HEK293 (cell line): Measurements from ENCODE around the gene WWTR1.

Experiments used
- CTCF ChIA-PET: fragments of 350-600 bp; formaldehyde crosslinking; extraction: SDS; loops from one replicate; lab custom pipeline; 2021; ENCODE audit warnings: antibody characterized with exemption; lab: Yijun Ruan, JAX
- POLR2A ChIA-PET: fragments of 300-600 bp; formaldehyde crosslinking; extraction: SDS; loops from one replicate; lab custom pipeline; 2020; ENCODE audit warnings: antibody characterized with exemption, inconsistent platforms; lab: Yijun Ruan, JAX
- H3K27ac ChIP-seq: fragments of 200-500 bp; sonication (Bioruptor generic); 2 replicates; pipeline ENCODE4 v1.5.1; 2014; ENCODE audit warnings: low read depth, low read length, control low read depth, inconsistent platforms; ENCODE audit errors: extremely low read depth
- H3K36me3 ChIP-seq, 2 experiments: fragments of 200-500 bp in 1 of 2; sonication (Bioruptor generic) in 1 of 2; 1 replicate in 1 of 2; 2 replicates in 1 of 2; pipeline ENCODE4 v1.5.1; 2014 to 2017; ENCODE audit warnings: inconsistent platforms in 2 of 2, low read length in 2 of 2; ENCODE audit not compliant: control insufficient read depth in 2 of 2, insufficient read depth in 1 of 2
- H3K4me1 ChIP-seq: fragments of 200-500 bp; sonication (Bioruptor generic); 2 replicates; pipeline ENCODE4 v1.5.1; 2014; ENCODE audit warnings: mild to moderate bottlenecking, low read length, inconsistent platforms; ENCODE audit not compliant: control insufficient read depth, insufficient read depth
- H3K4me3 ChIP-seq: 2 replicates; pipeline ENCODE4 v1.5.1; 2011; ENCODE audit warnings: low read depth, mild to moderate bottlenecking, control low read depth, low read length, moderate library complexity
- H3K9me3 ChIP-seq: fragments of 200-500 bp; sonication (Bioruptor generic); 2 replicates; pipeline ENCODE4 v1.5.1; 2014; ENCODE audit warnings: low read depth, low read length, inconsistent platforms; ENCODE audit not compliant: control insufficient read depth, insufficient read depth
- HOXA7 ChIP-seq: sonication (generic); formaldehyde crosslinking; IDR thresholded peaks from 2 replicates; pipeline ENCODE4 v1.8.1; 2022; ENCODE audit warnings: missing genetic modification reagents, borderline replicate concordance
- HOXD13 ChIP-seq: sonication (generic); formaldehyde crosslinking; IDR thresholded peaks from 2 replicates; pipeline ENCODE4 v1.8.0; 2022; ENCODE audit warnings: missing genetic modification reagents, borderline replicate concordance
- KLF10 ChIP-seq: fragments of 450-650 bp; IDR thresholded peaks from 2 replicates; pipeline ENCODE4 v1.5.1; 2018; ENCODE audit warnings: missing biosample characterization, mild to moderate bottlenecking, missing genetic modification characterization
- KLF9 ChIP-seq: fragments of 450-650 bp; formaldehyde crosslinking; IDR thresholded peaks from 2 replicates; pipeline ENCODE4 v1.5.1; 2016; ENCODE audit warnings: missing biosample characterization, missing genetic modification characterization, low read depth
- PRDM4 ChIP-seq: fragments of 450-650 bp; formaldehyde crosslinking; IDR thresholded peaks from 2 replicates; pipeline ENCODE4 v1.5.1; 2017; ENCODE audit warnings: missing biosample characterization, missing genetic modification characterization
- SCRT1 ChIP-seq: fragments of 450-650 bp; formaldehyde crosslinking; IDR thresholded peaks from 2 replicates; pipeline ENCODE4 v1.5.1; 2016; ENCODE audit warnings: missing biosample characterization, missing genetic modification characterization, borderline replicate concordance
- TCF7L2 ChIP-seq: IDR thresholded peaks from 2 replicates; pipeline ENCODE4 v1.6.1; 2011; ENCODE audit warnings: low read depth, mild to moderate bottlenecking, inconsistent platforms, low read length, moderate library complexity, borderline replicate concordance
- TSHZ1 ChIP-seq: fragments of 450-650 bp; formaldehyde crosslinking; IDR thresholded peaks from 2 replicates; pipeline ENCODE4 v1.5.1; 2016; ENCODE audit warnings: missing biosample characterization, missing genetic modification characterization, borderline replicate concordance
- ZIC2 ChIP-seq: fragments of 450-650 bp; formaldehyde crosslinking; IDR thresholded peaks from 2 replicates; pipeline ENCODE4 v1.5.1; 2016; ENCODE audit warnings: missing biosample characterization, missing genetic modification characterization
- ZNF121 ChIP-seq: fragments of 450-650 bp; formaldehyde crosslinking; IDR thresholded peaks from 2 replicates; pipeline ENCODE4 v1.5.1; 2016; ENCODE audit warnings: missing biosample characterization, missing genetic modification characterization
- ZNF138 ChIP-seq: fragments of 450-650 bp; formaldehyde crosslinking; IDR thresholded peaks from 2 replicates; pipeline ENCODE4 v1.5.1; 2016; ENCODE audit warnings: missing biosample characterization, missing genetic modification characterization, borderline replicate concordance
- ZNF155 ChIP-seq: fragments of 450-650 bp; formaldehyde crosslinking; IDR thresholded peaks from 2 replicates; pipeline ENCODE4 v1.5.1; 2016; ENCODE audit warnings: missing biosample characterization, missing genetic modification characterization
- ZNF174 ChIP-seq: fragments of 450-650 bp; formaldehyde crosslinking; IDR thresholded peaks from 2 replicates; pipeline ENCODE4 v1.5.0; 2017; ENCODE audit warnings: missing biosample characterization, mild to moderate bottlenecking, missing genetic modification characterization
- ZNF175 ChIP-seq: fragments of 450-650 bp; formaldehyde crosslinking; IDR thresholded peaks from 2 replicates; pipeline ENCODE4 v1.5.1; 2016; ENCODE audit warnings: missing biosample characterization, missing genetic modification characterization
- ZNF184 ChIP-seq: fragments of 450-650 bp; IDR thresholded peaks from 2 replicates; pipeline ENCODE4 v1.5.1; 2018; ENCODE audit warnings: missing biosample characterization, mild to moderate bottlenecking, missing genetic modification characterization
- ZNF214 ChIP-seq: fragments of 450-650 bp; formaldehyde crosslinking; IDR thresholded peaks from 2 replicates; pipeline ENCODE4 v1.5.1; 2017; ENCODE audit warnings: missing biosample characterization, mild to moderate bottlenecking, missing genetic modification characterization, borderline replicate concordance
- ZNF23 ChIP-seq: fragments of 450-650 bp; formaldehyde crosslinking; IDR thresholded peaks from 2 replicates; pipeline ENCODE4 v1.5.1; 2016; ENCODE audit warnings: missing biosample characterization, missing genetic modification characterization, borderline replicate concordance
- ZNF239 ChIP-seq: fragments of 450-650 bp; formaldehyde crosslinking; IDR thresholded peaks from 2 replicates; pipeline ENCODE4 v1.5.1; 2016; ENCODE audit warnings: missing biosample characterization, missing genetic modification characterization
- ZNF24 ChIP-seq: fragments of 450-650 bp; formaldehyde crosslinking; IDR thresholded peaks from 2 replicates; pipeline ENCODE4 v1.5.1; 2016; ENCODE audit warnings: missing biosample characterization, missing genetic modification characterization
- ZNF248 ChIP-seq: fragments of 450-650 bp; formaldehyde crosslinking; IDR thresholded peaks from 2 replicates; pipeline ENCODE4 v1.5.1; 2017; ENCODE audit warnings: missing biosample characterization, missing genetic modification characterization
- ZNF335 ChIP-seq: fragments of 450-650 bp; formaldehyde crosslinking; conservative IDR thresholded peaks from 2 replicates; pipeline ENCODE4 v1.5.1; 2016; ENCODE audit warnings: missing biosample characterization, missing genetic modification characterization
- ZNF366 ChIP-seq: fragments of 450-650 bp; formaldehyde crosslinking; conservative IDR thresholded peaks from 2 replicates; pipeline ENCODE4 v1.5.1; 2016; ENCODE audit warnings: missing biosample characterization, missing genetic modification characterization
- ZNF426 ChIP-seq: fragments of 450-650 bp; formaldehyde crosslinking; IDR thresholded peaks from 2 replicates; pipeline ENCODE4 v1.5.1; 2017; ENCODE audit warnings: missing biosample characterization, missing genetic modification characterization, mild to moderate bottlenecking, inconsistent platforms, moderate library complexity
- ZNF433 ChIP-seq: fragments of 450-650 bp; formaldehyde crosslinking; IDR thresholded peaks from 2 replicates; pipeline ENCODE4 v1.5.1; 2016; ENCODE audit warnings: missing biosample characterization, missing genetic modification characterization, low read depth
- ZNF530 ChIP-seq: fragments of 450-650 bp; formaldehyde crosslinking; IDR thresholded peaks from 2 replicates; pipeline ENCODE4 v1.5.1; 2016; ENCODE audit warnings: low read depth, missing biosample characterization, missing genetic modification characterization
- ZNF571 ChIP-seq: fragments of 450-650 bp; formaldehyde crosslinking; IDR thresholded peaks from 2 replicates; pipeline ENCODE4 v1.5.0; 2017; ENCODE audit warnings: missing biosample characterization, missing genetic modification characterization
- ZNF580 ChIP-seq: fragments of 450-650 bp; formaldehyde crosslinking; IDR thresholded peaks from 2 replicates; pipeline ENCODE4 v1.5.1; 2016; ENCODE audit warnings: missing biosample characterization, missing genetic modification characterization
- ZNF600 ChIP-seq: fragments of 450-650 bp; formaldehyde crosslinking; IDR thresholded peaks from 2 replicates; pipeline ENCODE4 v1.5.1; 2016; ENCODE audit warnings: missing biosample characterization, missing genetic modification characterization
- ZNF623 ChIP-seq: fragments of 450-650 bp; formaldehyde crosslinking; IDR thresholded peaks from 2 replicates; pipeline ENCODE4 v1.5.1; 2016; ENCODE audit warnings: missing biosample characterization, missing genetic modification characterization
- ZNF777 ChIP-seq: fragments of 450-650 bp; formaldehyde crosslinking; IDR thresholded peaks from 2 replicates; pipeline ENCODE4 v1.5.1; 2017; ENCODE audit warnings: missing biosample characterization, missing genetic modification characterization, borderline replicate concordance

The WWTR1 gene

GRCh38 chr3:149593418-149594160 lies 64.2 kb downstream of the WWTR1 start:
- ChIA-PET POLR2A (no interaction called here), CTCF (interaction anchor here (0.7 kb wide), 1 partner anchor 12 kb away, joined by 5 read pairs; no protein-coding TSS in a partner anchor)
- no peak for TF ChIP-seq ZNF777 (tag by site-specific recombination)
- no peak for TF ChIP-seq KLF10 (tag by site-specific recombination)
- no peak for TF ChIP-seq TCF7L2
- TF ChIP-seq ZNF174 (tag by site-specific recombination): no peak
- TF ChIP-seq SCRT1 (tag by site-specific recombination): no peak
- TF ChIP-seq ZNF580 (tag by site-specific recombination): no peak
- TF ChIP-seq ZNF426 (tag by site-specific recombination): no peak
- TF ChIP-seq ZNF600: no peak
- TF ChIP-seq ZNF571 (tag by site-specific recombination): no peak
- no peak for TF ChIP-seq ZNF121 (tag by site-specific recombination)
- TF ChIP-seq ZNF155 (tag by site-specific recombination): no peak
- no peak for TF ChIP-seq TSHZ1 (tag by site-specific recombination)
- no peak for TF ChIP-seq ZNF530 (tag by site-specific recombination)
- no peak for TF ChIP-seq ZNF23 (tag by site-specific recombination)
- TF ChIP-seq ZNF214 (tag by site-specific recombination): no peak
- no peak for TF ChIP-seq ZNF623
- TF ChIP-seq ZNF239: no peak
- TF ChIP-seq PRDM4 (tag by site-specific recombination): no peak
- no peaks in the 10 kb centered on the region for H3K9me3 ChIP-seq
- H3K4me3 ChIP-seq: no peak overlapping the region
- H3K4me1 ChIP-seq: no peaks in the 10 kb centered on the region
- H3K27ac ChIP-seq: no peak overlapping the region
- H3K36me3 ChIP-seq: no peaks in the 10 kb centered on the region; a peak in 1 of 3 replicates

GRCh38 chr3:149592758-149593240 lies 65.0 kb downstream of the WWTR1 start:
- H3K4me1 ChIP-seq: no peaks in the 10 kb centered on the region
- POLR2A ChIA-PET: no interaction called here
- H3K9me3 ChIP-seq: no peaks in the 10 kb centered on the region
- no peak overlapping the region for H3K4me3 ChIP-seq
- H3K36me3 ChIP-seq: no peaks in the 10 kb centered on the region; a peak in 1 of 3 replicates
- H3K27ac ChIP-seq: no peak overlapping the region
- CTCF ChIA-PET: interaction anchor here (0.8 to 1.1 kb wide), 2 partner anchors 24 to 179 kb away, joined by 3 read pairs; no protein-coding TSS in a partner anchor
- TF ChIP-seq ZIC2 (tag by site-specific recombination) (no peak), ZNF366 (no peak), ZNF138 (tag by site-specific recombination) (no peak), HOXA7 (CRISPR knock-in tag) (no peak), ZNF184 (tag by site-specific recombination) (no peak), SCRT1 (tag by site-specific recombination) (no peak), ZNF175 (tag by site-specific recombination) (no peak), ZNF248 (no peak), ZNF214 (tag by site-specific recombination) (no peak), KLF9 (no peak), HOXD13 (CRISPR knock-in tag) (no peak), ZNF24 (tag by site-specific recombination) (no peak), ZNF335 (tag by site-specific recombination) (no peak), ZNF433 (no peak)
